IMR-90 (cell line): ENCODE results near the gene FGF2. TPM values are rescaled to one million over a fixed set of nuclear protein-coding genes. Genes with fewer than 3 reads are reported as not detected.

Experiments used
- ATAC-seq: fragments of 200-7000 bp; cut with Tn5 transposase; 2 replicates; pipeline ENCODE4 v1.9.1; 2020; ENCODE audit warnings: low read depth, mild to moderate bottlenecking, moderate library complexity
- BruUV-seq: library from RNA; stranded (reverse); fragments of 400-500 nt; replicated peaks from 2 replicates; lab custom pipeline; 2021; lab: Mats Ljungman, UMichigan
- CTCF ChIA-PET: fragments of 300-600 bp; formaldehyde crosslinking; extraction: SDS; loops from one replicate; lab custom pipeline; 2021; ENCODE audit warnings: antibody characterized with exemption; lab: Yijun Ruan, JAX
- POLR2A ChIA-PET: fragments of 300-600 bp; sonication (Branson Sonifier 250); formaldehyde crosslinking; loops from one replicate; lab custom pipeline; 2022; ENCODE audit warnings: antibody characterized with exemption; ENCODE audit not compliant: unreplicated experiment; lab: Charles Lee
- DNase-seq: peaks from one replicate; pipeline ENCODE4 v3.0.0; 2013
- H2AFZ ChIP-seq: replicated peaks from 2 replicates; pipeline ENCODE3; 2013; ENCODE audit warnings: low read length, mild to moderate bottlenecking; ENCODE audit not compliant: poor library complexity
- H2AK5ac ChIP-seq: 2 replicates; pipeline ENCODE4 v1.6.1; 2013; ENCODE audit warnings: low read depth, low read length, inconsistent platforms
- H2AK9ac ChIP-seq: replicated peaks from 2 replicates; pipeline ENCODE3; 2013; ENCODE audit warnings: mild to moderate bottlenecking, low read depth, low read length, moderate library complexity; ENCODE audit not compliant: poor library complexity
- H2BK120ac ChIP-seq: 2 replicates; pipeline ENCODE4 v1.6.1; 2013; ENCODE audit warnings: low read depth, low read length, inconsistent platforms
- H2BK15ac ChIP-seq: 3 replicates; pipeline ENCODE4 v1.6.1; 2013; ENCODE audit warnings: low read depth, low read length, inconsistent platforms
- H2BK20ac ChIP-seq: 2 replicates; pipeline ENCODE4 v1.6.1; 2013; ENCODE audit warnings: low read depth, mild to moderate bottlenecking, inconsistent platforms, low read length, moderate library complexity
- H2BK5ac ChIP-seq: 2 replicates; pipeline ENCODE4 v1.6.1; 2013; ENCODE audit warnings: mild to moderate bottlenecking, low read depth, low read length, inconsistent platforms; ENCODE audit not compliant: poor library complexity, severe bottlenecking
- H3K14ac ChIP-seq: replicated peaks from 2 replicates; pipeline ENCODE4 v1.6.1; 2013; ENCODE audit warnings: low read depth, low read length, inconsistent platforms
- H3K18ac ChIP-seq: 2 replicates; pipeline ENCODE4 v1.6.1; 2013; ENCODE audit warnings: low read depth, low read length, control low read depth
- H3K23ac ChIP-seq: 2 replicates; pipeline ENCODE4 v1.6.1; 2013; ENCODE audit warnings: low read depth, low read length, inconsistent platforms
- H3K27ac ChIP-seq: 2 replicates; pipeline ENCODE4 v1.5.1; 2013; ENCODE audit warnings: mild to moderate bottlenecking, control low read depth, low read length; ENCODE audit not compliant: insufficient read depth
- H3K27me3 ChIP-seq: 2 replicates; pipeline ENCODE4 v1.6.1; 2013; ENCODE audit warnings: low read length; ENCODE audit not compliant: control insufficient read depth, insufficient read depth
- H3K36me3 ChIP-seq: 2 replicates; pipeline ENCODE4 v1.6.1; 2013; ENCODE audit warnings: low read length, mixed read lengths; ENCODE audit not compliant: control insufficient read depth, insufficient read depth
- H3K4ac ChIP-seq: 2 replicates; pipeline ENCODE4 v1.6.1; 2013; ENCODE audit warnings: low read depth, low read length, inconsistent platforms
- H3K4me1 ChIP-seq: 2 replicates; pipeline ENCODE4 v1.6.1; 2013; ENCODE audit warnings: low read length, mixed read lengths; ENCODE audit not compliant: control insufficient read depth, insufficient read depth
- H3K4me2 ChIP-seq: 2 replicates; pipeline ENCODE4 v1.6.1; 2013; ENCODE audit warnings: low read depth, mild to moderate bottlenecking, control low read depth, low read length, moderate library complexity
- H3K4me3 ChIP-seq: 2 replicates; pipeline ENCODE4 v1.5.1; 2013; ENCODE audit warnings: low read depth, mild to moderate bottlenecking, control low read depth, low read length, moderate library complexity; ENCODE audit not compliant: insufficient read depth
- H3K56ac ChIP-seq: 2 replicates; pipeline ENCODE4 v1.6.1; 2013; ENCODE audit warnings: low read length, inconsistent platforms; ENCODE audit not compliant: insufficient read depth; ENCODE audit errors: extremely low read depth
- H3K79me1 ChIP-seq, 2 experiments: 2 replicates each; pipeline ENCODE4 v1.6.1; 2013; ENCODE audit warnings: low read length in 2 of 2, inconsistent platforms in 1 of 2, low read depth in 1 of 2
- H3K9ac ChIP-seq: 2 replicates; pipeline ENCODE4 v1.6.1; 2013; ENCODE audit warnings: low read depth, low read length, control low read depth
- H3K9me1 ChIP-seq: 2 replicates; pipeline ENCODE4 v1.6.1; 2013; ENCODE audit warnings: low read length, inconsistent platforms; ENCODE audit not compliant: insufficient read depth
- H3K9me3 ChIP-seq: 2 replicates; pipeline ENCODE4 v1.6.1; 2013; ENCODE audit warnings: low read length; ENCODE audit not compliant: control insufficient read depth, insufficient read depth
- H4K20me1 ChIP-seq: 2 replicates; pipeline ENCODE4 v1.6.1; 2013; ENCODE audit warnings: low read length, inconsistent platforms; ENCODE audit not compliant: insufficient read depth
- H4K5ac ChIP-seq: 2 replicates; pipeline ENCODE4 v1.6.1; 2013; ENCODE audit warnings: mild to moderate bottlenecking, low read depth, low read length, control low read depth
- H4K8ac ChIP-seq, 2 experiments: 2 replicates each; pipeline ENCODE4 v1.6.1; 2013; ENCODE audit warnings: low read depth in 2 of 2, low read length in 2 of 2, control low read depth in 1 of 2, inconsistent platforms in 1 of 2
- H4K91ac ChIP-seq: 2 replicates; pipeline ENCODE4 v1.6.1; 2013; ENCODE audit warnings: low read depth, low read length, inconsistent platforms; ENCODE audit not compliant: insufficient read depth
- BHLHE40 ChIP-seq: fragments of 150-350 bp; IDR thresholded peaks from 2 replicates; pipeline ENCODE4 v1.6.1; 2016; ENCODE audit warnings: mild to moderate bottlenecking, low read depth, low read length
- CEBPB ChIP-seq: IDR thresholded peaks from 2 replicates; pipeline ENCODE4 v1.6.1; 2012; ENCODE audit warnings: low read depth, low read length, improper control_type of control experiment
- CHD1 ChIP-seq: IDR thresholded peaks from 2 replicates; pipeline ENCODE4 v1.6.1; 2012; ENCODE audit warnings: low read depth, low read length, improper control_type of control experiment
- FOS ChIP-seq: fragments of 150-350 bp; IDR thresholded peaks from 2 replicates; pipeline ENCODE4 v1.6.1; 2016; ENCODE audit warnings: low read depth, low read length
- MAFK ChIP-seq: IDR thresholded peaks from 2 replicates; pipeline ENCODE4 v1.6.1; 2012; ENCODE audit warnings: low read depth, low read length, improper control_type of control experiment
- MAZ ChIP-seq: IDR thresholded peaks from 2 replicates; pipeline ENCODE4 v1.6.1; 2012; ENCODE audit warnings: low read depth, mild to moderate bottlenecking, low read length, improper control_type of control experiment, moderate library complexity, borderline replicate concordance
- MXI1 ChIP-seq: IDR thresholded peaks from 2 replicates; pipeline ENCODE4 v1.6.1; 2012; ENCODE audit warnings: low read depth, mild to moderate bottlenecking, low read length, moderate library complexity, borderline replicate concordance
- NFE2L2 ChIP-seq: fragments of 150-350 bp; IDR thresholded peaks from 2 replicates; pipeline ENCODE4 v1.6.1; 2016; ENCODE audit warnings: low read depth, mild to moderate bottlenecking, low read length
- POLR2A ChIP-seq: IDR thresholded peaks from 2 replicates; pipeline ENCODE4 v1.6.1; 2012; ENCODE audit warnings: mild to moderate bottlenecking, low read depth, low read length
- RAD21 ChIP-seq: IDR thresholded peaks from 2 replicates; pipeline ENCODE4 v1.6.1; 2012; ENCODE audit warnings: low read length, improper control_type of control experiment
- RCOR1 ChIP-seq: IDR thresholded peaks from 2 replicates; pipeline ENCODE4 v1.6.1; 2012; ENCODE audit warnings: mild to moderate bottlenecking, low read length, improper control_type of control experiment; ENCODE audit not compliant: insufficient replicate concordance
- RFX5 ChIP-seq: IDR thresholded peaks from 2 replicates; pipeline ENCODE4 v1.8.0; 2012; ENCODE audit warnings: low read depth, mild to moderate bottlenecking, low read length, moderate library complexity
- SMC3 ChIP-seq: fragments of 150-350 bp; IDR thresholded peaks from 2 replicates; pipeline ENCODE4 v1.6.1; 2016; ENCODE audit warnings: low read depth, mild to moderate bottlenecking, antibody characterized with exemption, low read length, moderate library complexity
- dilution Hi-C: fragments of 300-500 bp; cut with HindIII; formaldehyde crosslinking; loops from one replicate; pipeline ENCODE4 v1.14.3; 2018; ENCODE audit warnings: low sequenced_read_pairs; ENCODE audit not compliant: unreplicated experiment
- in situ Hi-C: fragments of 300-500 bp; cut with MboI; formaldehyde crosslinking; loops from 3 replicates; pipeline ENCODE4 v1.14.3; 2019; ENCODE audit warnings: low sequenced_read_pairs, inconsistent platforms, mixed read lengths
- intact Hi-C: fragments of 100-400 bp; cut with micrococcal nuclease; formaldehyde crosslinking; loops from 2 replicates; pipeline ENCODE4 v1.10.0; 2022
- polyA plus RNA-seq, 3 experiments: library from polyadenylated mRNA; depleted of rRNA; stranded (reverse); fragments of >200 nt; gene quantifications; 2 replicates each; pipeline ENCODE4 v1.2.3, GENCODE V29; 2012; ENCODE audit warnings: low replicate concordance in 1 of 3
- total RNA-seq: library from RNA; depleted of rRNA; stranded (reverse); fragments of >200 nt; gene quantifications from 2 replicates; pipeline ENCODE4 v1.2.3, GENCODE V29; 2012
- TF ChIP-seq, protein P1 (sequence below): fragments of 150-350 bp; IDR thresholded peaks from 2 replicates; pipeline ENCODE4 v1.6.1; 2017; ENCODE audit warnings: mild to moderate bottlenecking, antibody characterized with exemption, low read length, low read depth
- TF ChIP-seq, protein P2 (sequence below): fragments of 150-350 bp; IDR thresholded peaks from 2 replicates; pipeline ENCODE4 v1.6.1; 2016; ENCODE audit warnings: low read depth, mild to moderate bottlenecking, low read length, moderate library complexity, borderline replicate concordance
- TF ChIP-seq, protein P3 (sequence below): conservative IDR thresholded peaks from 2 replicates; pipeline ENCODE4 v1.5.1; 2012; ENCODE audit warnings: mild to moderate bottlenecking, low read depth, low read length, improper control_type of control experiment

Gene FGF2
- total and polyA plus RNA-seq, 2 of the 4 experiments (the other 2 are of a cell fraction): 12.9 to 27.1 TPM

DNA sequence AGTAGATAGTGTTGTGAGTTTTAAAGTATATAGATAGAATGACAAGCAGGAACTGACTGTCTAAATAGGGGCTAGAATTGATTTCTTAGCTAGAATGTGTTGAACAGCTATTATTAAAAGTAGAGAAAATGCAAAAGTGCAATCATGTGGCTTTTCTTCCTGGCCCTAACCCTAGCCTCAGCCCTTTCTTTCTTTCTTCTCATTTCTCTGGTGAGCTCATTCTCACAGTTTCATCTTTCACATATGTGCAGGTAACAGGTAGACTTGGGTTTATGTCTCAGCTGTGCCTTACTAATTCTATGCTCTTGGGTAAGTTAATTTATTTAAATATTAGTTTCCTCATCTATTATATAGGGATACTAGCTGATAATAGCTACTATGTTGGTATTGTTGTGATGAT lies 24.9 kb downstream of the FGF2 start:
- no peak overlapping the region for H2BK20ac ChIP-seq
- peaks cover 8% of the 10 kb centered on the region for H3K9me1 ChIP-seq
- peaks cover 7% of the 10 kb centered on the region; the same call in 1 of the 2 replicates for H3K4me1 ChIP-seq
- H3K9me3 ChIP-seq: no peaks in the 10 kb centered on the region
- H3K27ac ChIP-seq: no peak overlapping the region
- H4K91ac ChIP-seq: no peak overlapping the region
- no peak for DNase-seq
- H3K56ac ChIP-seq: no peak overlapping the region
- H3K9ac ChIP-seq: no peak overlapping the region
- intact Hi-C loops: no loop called here
- no peak overlapping the region for H2BK120ac ChIP-seq
- dilution Hi-C loops: no loop called here
- H3K36me3 ChIP-seq: peaks cover 7% of the 10 kb centered on the region
- TF ChIP-seq MAFK: no peak
- TF ChIP-seq BHLHE40: no peak
- no peak for TF ChIP-seq RCOR1
- no peak for TF ChIP-seq CEBPB
- TF ChIP-seq, protein P1, sequence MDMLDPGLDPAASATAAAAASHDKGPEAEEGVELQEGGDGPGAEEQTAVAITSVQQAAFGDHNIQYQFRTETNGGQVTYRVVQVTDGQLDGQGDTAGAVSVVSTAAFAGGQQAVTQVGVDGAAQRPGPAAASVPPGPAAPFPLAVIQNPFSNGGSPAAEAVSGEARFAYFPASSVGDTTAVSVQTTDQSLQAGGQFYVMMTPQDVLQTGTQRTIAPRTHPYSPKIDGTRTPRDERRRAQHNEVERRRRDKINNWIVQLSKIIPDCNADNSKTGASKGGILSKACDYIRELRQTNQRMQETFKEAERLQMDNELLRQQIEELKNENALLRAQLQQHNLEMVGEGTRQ: no peak
- no peak for TF ChIP-seq SMC3
- no peak for TF ChIP-seq MAZ
- no peak for TF ChIP-seq MXI1
- TF ChIP-seq RFX5: no peak
- no peak for TF ChIP-seq FOS
- TF ChIP-seq, protein P2, sequence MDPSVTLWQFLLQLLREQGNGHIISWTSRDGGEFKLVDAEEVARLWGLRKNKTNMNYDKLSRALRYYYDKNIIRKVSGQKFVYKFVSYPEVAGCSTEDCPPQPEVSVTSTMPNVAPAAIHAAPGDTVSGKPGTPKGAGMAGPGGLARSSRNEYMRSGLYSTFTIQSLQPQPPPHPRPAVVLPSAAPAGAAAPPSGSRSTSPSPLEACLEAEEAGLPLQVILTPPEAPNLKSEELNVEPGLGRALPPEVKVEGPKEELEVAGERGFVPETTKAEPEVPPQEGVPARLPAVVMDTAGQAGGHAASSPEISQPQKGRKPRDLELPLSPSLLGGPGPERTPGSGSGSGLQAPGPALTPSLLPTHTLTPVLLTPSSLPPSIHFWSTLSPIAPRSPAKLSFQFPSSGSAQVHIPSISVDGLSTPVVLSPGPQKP: no peak
- no peak for TF ChIP-seq CHD1
- no peak for TF ChIP-seq POLR2A
- TF ChIP-seq NFE2L2: no peak
- no peak for TF ChIP-seq RAD21
- TF ChIP-seq, protein P3, sequence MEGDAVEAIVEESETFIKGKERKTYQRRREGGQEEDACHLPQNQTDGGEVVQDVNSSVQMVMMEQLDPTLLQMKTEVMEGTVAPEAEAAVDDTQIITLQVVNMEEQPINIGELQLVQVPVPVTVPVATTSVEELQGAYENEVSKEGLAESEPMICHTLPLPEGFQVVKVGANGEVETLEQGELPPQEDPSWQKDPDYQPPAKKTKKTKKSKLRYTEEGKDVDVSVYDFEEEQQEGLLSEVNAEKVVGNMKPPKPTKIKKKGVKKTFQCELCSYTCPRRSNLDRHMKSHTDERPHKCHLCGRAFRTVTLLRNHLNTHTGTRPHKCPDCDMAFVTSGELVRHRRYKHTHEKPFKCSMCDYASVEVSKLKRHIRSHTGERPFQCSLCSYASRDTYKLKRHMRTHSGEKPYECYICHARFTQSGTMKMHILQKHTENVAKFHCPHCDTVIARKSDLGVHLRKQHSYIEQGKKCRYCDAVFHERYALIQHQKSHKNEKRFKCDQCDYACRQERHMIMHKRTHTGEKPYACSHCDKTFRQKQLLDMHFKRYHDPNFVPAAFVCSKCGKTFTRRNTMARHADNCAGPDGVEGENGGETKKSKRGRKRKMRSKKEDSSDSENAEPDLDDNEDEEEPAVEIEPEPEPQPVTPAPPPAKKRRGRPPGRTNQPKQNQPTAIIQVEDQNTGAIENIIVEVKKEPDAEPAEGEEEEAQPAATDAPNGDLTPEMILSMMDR: no peak
- H3K4me2 ChIP-seq: no peak overlapping the region
- H4K20me1 ChIP-seq: peaks cover 50% of the 10 kb centered on the region
- H3K4me3 ChIP-seq: no peak overlapping the region
- H4K5ac ChIP-seq: no peak overlapping the region
- peaks cover 49 to 82% of the 10 kb centered on the region in 2 experiments for H3K79me1 ChIP-seq
- no peak overlapping the region for H2BK5ac ChIP-seq
- ChIA-PET POLR2A (interaction anchor here (0.6 kb wide), 1 partner anchor 11 kb away, joined by 3 read pairs; no protein-coding TSS in a partner anchor), CTCF (no interaction called here)
- no peak overlapping the region for H3K18ac ChIP-seq
- H2AK9ac ChIP-seq: no peak overlapping the region
- H3K4ac ChIP-seq: no peak overlapping the region
- H3K27me3 ChIP-seq: no peaks in the 10 kb centered on the region
- H2BK15ac ChIP-seq: no peak overlapping the region
- in situ Hi-C loops: no loop called here
- no peak overlapping the region for H4K8ac ChIP-seq
- no peak for ATAC-seq
- no peak overlapping the region for H2AFZ ChIP-seq
- no TSS peak for BruUV-seq
- no peak overlapping the region for H3K14ac ChIP-seq
- no peak overlapping the region for H2AK5ac ChIP-seq
- no peak overlapping the region for H3K23ac ChIP-seq
